ENCODE measurements around the gene PROZ.

PROZ gene

DNA sequence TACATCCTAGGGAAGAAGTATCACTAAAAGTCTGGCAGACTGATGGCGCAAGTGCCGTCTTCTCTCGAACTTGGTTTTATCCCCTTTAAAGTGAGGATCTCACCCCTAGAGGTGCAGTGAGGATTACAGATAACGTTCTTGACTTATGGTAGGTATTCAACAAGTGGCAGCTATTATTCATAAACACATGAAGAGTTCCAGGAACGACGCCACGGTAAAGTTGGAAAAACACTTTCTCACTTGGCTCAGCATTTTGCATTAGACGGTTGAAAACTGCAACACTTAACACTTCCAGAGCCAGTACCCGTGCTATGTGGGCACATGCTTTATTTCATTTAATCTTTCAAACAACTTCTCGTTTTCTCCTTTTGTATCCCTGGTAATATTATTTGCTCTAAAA lies 8.7 kb downstream of the PROZ start:
- DNase-seq (ENCODE audit: low read depth), result no peak
- H3K4me3 ChIP-seq (ENCODE audit: low read depth, low read length), result no peak overlapping the region
- TF ChIP-seq, protein P1, sequence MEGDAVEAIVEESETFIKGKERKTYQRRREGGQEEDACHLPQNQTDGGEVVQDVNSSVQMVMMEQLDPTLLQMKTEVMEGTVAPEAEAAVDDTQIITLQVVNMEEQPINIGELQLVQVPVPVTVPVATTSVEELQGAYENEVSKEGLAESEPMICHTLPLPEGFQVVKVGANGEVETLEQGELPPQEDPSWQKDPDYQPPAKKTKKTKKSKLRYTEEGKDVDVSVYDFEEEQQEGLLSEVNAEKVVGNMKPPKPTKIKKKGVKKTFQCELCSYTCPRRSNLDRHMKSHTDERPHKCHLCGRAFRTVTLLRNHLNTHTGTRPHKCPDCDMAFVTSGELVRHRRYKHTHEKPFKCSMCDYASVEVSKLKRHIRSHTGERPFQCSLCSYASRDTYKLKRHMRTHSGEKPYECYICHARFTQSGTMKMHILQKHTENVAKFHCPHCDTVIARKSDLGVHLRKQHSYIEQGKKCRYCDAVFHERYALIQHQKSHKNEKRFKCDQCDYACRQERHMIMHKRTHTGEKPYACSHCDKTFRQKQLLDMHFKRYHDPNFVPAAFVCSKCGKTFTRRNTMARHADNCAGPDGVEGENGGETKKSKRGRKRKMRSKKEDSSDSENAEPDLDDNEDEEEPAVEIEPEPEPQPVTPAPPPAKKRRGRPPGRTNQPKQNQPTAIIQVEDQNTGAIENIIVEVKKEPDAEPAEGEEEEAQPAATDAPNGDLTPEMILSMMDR (IDR thresholded peaks at IDR 0.05; ENCODE audit: insufficient read depth, low read depth, low read length, missing control alignments), result no peak

DNA sequence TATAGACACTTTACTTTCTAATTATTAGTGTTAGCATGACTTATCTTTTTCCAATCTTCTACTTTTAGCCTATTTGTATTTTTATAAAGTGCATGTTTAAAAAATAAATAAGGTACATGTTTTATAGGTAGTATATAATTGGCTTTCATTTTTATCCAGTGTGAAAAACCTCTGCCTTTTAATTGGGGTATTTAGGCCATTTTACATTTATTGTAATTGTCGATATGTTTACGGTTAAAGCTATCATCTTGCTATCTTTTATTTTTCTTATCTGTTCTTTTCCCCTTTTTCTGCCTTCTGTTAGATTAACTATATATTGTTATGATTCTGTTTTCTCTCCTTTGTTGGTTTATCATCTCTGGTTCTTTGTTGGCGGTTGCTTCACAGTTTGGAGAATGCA lies 9.1 kb downstream of the PROZ start:
- TF ChIP-seq, protein P1 (IDR thresholded peaks at IDR 0.05; ENCODE audit: insufficient read depth, low read depth, low read length, missing control alignments), result no peak

DNA sequence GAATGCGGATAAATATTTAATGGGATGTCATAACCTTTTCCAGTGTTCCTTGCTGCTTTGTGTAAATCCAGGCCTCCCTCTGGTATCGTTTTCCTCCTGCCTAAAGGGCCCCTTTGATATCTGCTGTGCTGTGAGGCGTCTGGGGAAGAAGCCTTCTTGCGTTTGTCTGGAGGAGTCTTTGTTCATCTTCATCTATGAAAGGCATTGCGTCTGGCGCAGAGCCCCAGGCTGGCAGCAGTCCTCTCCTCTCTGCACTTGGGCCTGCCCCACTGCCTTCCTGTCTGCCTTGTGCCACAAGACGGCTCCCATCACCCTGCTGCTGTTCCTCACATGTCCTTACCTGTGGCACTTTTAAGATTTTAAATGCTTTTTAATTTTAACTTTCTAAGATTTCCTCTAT lies 9.8 kb downstream of the PROZ start:
- DNase-seq (ENCODE audit: low read depth), result no peak
- TF ChIP-seq, protein P1 (IDR thresholded peaks at IDR 0.05; ENCODE audit: insufficient read depth, low read depth, low read length, missing control alignments), result no peak
- no peak overlapping the region for H3K4me3 ChIP-seq (ENCODE audit: low read depth, low read length)

More for the DNA sequence above, 9.1 kb downstream of the PROZ start:
- DNase-seq (ENCODE audit: low read depth), result no peak
- no peak overlapping the region for H3K4me3 ChIP-seq (ENCODE audit: low read depth, low read length)

DNA sequence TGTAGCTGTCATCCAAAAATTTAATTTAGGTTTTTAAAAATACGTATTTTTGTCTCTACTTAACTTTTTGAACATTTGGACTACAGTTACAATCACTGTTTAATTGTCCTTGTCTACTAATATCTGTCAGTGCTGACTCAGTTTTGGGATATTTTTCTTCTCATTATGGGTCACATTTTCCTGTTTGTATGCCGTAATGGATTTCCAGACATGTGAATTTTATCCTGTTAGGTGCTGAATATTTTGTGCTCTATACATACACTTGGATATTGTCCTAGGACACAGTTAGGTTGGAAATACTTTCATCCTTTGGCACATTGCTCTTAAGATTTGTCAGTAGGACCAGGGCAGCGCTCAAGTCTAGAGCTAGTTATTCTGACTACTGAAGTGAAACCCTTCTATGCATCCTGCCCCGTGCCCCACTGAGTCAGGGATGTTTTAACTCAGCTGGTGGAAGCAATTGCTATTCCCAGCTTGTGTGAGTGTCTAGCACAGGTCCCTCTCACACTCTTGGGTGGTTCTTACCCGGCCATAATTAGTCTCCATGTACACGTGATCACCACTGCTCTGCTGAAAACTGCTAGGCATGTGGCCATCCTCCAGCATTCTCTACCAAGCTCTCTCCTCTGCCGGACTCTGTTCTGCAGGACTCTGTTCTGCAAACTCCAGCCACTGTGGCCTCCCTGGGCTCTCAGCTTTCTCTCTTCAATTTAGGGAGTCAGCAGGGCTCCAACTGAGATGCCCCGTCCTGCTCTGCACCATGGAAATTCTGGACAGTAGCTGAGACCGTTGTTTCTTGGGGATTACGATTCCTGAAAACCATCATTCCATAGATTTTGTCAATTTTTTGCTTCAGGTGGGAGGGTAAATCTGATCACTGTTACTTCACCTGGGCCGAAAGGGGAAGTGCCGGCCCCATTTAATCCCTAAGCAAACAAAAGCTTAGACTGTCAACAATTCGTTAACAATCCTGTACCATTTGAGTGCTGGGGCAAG lies 11.1 kb downstream of the PROZ start:
- no peak for DNase-seq (ENCODE audit: low read depth)
- H3K4me3 ChIP-seq (ENCODE audit: low read depth, low read length), result no peak overlapping the region
- TF ChIP-seq, protein P1 (IDR thresholded peaks at IDR 0.05; ENCODE audit: insufficient read depth, low read depth, low read length, missing control alignments), result no peak

DNA sequence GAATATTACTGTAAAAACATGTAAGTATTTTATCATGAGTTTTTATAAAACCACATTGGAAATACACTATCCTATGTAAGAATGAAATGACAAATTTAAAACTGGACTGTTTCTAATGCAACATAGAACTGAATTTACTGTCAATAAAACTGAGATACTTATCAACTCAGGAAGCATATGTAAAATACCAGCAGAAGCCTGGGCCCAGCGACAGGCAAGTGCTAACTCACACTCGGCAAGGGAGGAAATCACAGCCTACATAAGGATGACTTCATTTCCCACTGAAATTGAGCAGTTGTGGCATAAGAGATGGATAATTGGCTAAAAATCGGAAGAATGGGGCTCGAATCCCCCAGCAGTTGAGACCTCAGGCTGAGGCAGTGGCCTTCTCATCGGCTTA lies 12.1 kb downstream of the PROZ start:
- H3K4me3 ChIP-seq (ENCODE audit: low read depth, low read length), result no peak overlapping the region
- TF ChIP-seq, protein P1 (IDR thresholded peaks at IDR 0.05; ENCODE audit: insufficient read depth, low read depth, low read length, missing control alignments), result no peak
- DNase-seq (ENCODE audit: low read depth), result no peak

DNA sequence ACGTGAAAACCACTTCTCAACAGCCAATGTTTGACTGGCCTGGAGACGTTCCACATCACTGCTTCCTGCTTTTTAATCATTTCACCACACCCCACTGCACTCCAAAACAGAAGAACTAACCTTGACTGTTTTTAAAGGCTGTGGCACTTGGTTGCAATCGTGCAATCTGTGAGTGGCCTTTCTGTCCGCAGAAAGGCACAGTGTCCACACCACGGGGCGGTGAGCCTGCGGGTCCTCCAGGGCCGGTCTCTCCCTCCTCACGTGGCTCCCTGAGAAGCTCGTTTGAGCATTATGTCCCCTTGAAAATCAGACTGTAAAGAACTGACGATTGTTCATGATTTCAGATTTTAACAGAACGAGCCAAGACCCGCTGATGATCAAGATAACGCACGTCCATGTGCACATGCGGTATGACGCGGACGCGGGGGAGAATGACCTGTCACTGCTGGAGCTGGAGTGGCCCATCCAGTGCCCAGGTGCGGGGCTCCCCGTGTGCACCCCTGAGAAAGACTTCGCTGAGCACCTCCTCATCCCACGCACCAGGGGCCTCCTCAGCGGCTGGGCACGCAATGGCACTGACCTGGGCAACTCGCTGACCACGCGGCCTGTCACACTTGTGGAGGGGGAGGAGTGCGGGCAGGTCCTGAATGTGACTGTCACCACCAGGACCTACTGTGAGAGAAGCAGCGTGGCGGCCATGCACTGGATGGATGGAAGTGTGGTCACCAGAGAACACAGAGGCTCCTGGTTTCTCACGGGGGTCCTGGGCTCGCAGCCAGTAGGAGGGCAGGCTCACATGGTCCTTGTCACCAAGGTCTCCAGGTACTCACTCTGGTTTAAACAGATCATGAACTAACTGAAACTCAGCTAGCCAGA lies 13.0 kb downstream of the PROZ start:
- no peak overlapping the region for H3K4me3 ChIP-seq (ENCODE audit: low read depth, low read length)
- DNase-seq (ENCODE audit: low read depth), result no peak
- TF ChIP-seq, protein P1 (IDR thresholded peaks at IDR 0.05; ENCODE audit: insufficient read depth, low read depth, low read length, missing control alignments), result no peak
